SK-N-SH (cell line): Measurements from ENCODE around the gene BAHCC1. TPM values are rescaled to one million over a fixed set of nuclear protein-coding genes. Genes with fewer than 3 reads are reported as not detected.

Experiments
- CTCF ChIA-PET: fragments of 300-600, 350-600 bp; formaldehyde crosslinking; extraction: SDS; loops from one replicate; lab custom pipeline; 2021; lab: Yijun Ruan, JAX
- POLR2A ChIA-PET: fragments of 350-600 bp; sonication (Branson Sonifier 250); formaldehyde crosslinking; extraction: SDS; loops from one replicate; lab custom pipeline; 2020; ENCODE audit warnings: antibody characterized with exemption, inconsistent platforms; lab: Yijun Ruan, JAX
- DNase-seq: peaks from one replicate; pipeline ENCODE4 v3.0.0; 2012
- H2AFZ ChIP-seq: fragments of 200-600 bp; sonication (generic); 2 replicates; pipeline ENCODE4 v1.8.1; 2016; ENCODE audit warnings: antibody characterized with exemption, mild to moderate bottlenecking, low read depth
- H3F3A ChIP-seq: fragments of 200-600 bp; sonication (generic); replicated peaks from 2 replicates; pipeline ENCODE3; 2016; ENCODE audit warnings: antibody characterized with exemption, mild to moderate bottlenecking; ENCODE audit not compliant: insufficient read depth
- H3K27ac ChIP-seq, 2 experiments: fragments of 200-500 bp in 1 of 2; fragments of 200-600 bp in 1 of 2; sonication (Bioruptor generic) in 1 of 2; sonication (generic), shearing (Covaris generic) in 1 of 2; 2 replicates each; pipeline versions ENCODE4 v1.5.1 to v1.6.1; 2014 to 2016; ENCODE audit warnings: low read depth in 2 of 2, inconsistent platforms in 1 of 2, low read length in 1 of 2, mild to moderate bottlenecking in 1 of 2, mixed read lengths in 1 of 2
- H3K27me3 ChIP-seq: fragments of 200-600 bp; sonication (generic), shearing (Covaris generic); 2 replicates; pipeline ENCODE4 v1.6.1; 2016; ENCODE audit warnings: mixed run types; ENCODE audit not compliant: insufficient read depth
- H3K36me3 ChIP-seq, 2 experiments: fragments of 200-500 bp in 1 of 2; fragments of 200-600 bp in 1 of 2; sonication (Bioruptor generic) in 1 of 2; sonication (generic) in 1 of 2; replicated peaks in 1 of 2; 2 replicates each; pipeline versions ENCODE3 to v1.5.1; 2014 to 2016; ENCODE audit warnings: low read length in 1 of 2, mild to moderate bottlenecking in 1 of 2; ENCODE audit not compliant: insufficient read depth in 2 of 2, control insufficient read depth in 1 of 2
- H3K4me1 ChIP-seq, 2 experiments: fragments of 200-500 bp in 1 of 2; fragments of 200-600 bp in 1 of 2; sonication (Bioruptor generic) in 1 of 2; sonication (generic), shearing (Covaris generic) in 1 of 2; 2 replicates each; pipeline versions ENCODE4 v1.5.1 to v1.6.1; 2014 to 2016; ENCODE audit warnings: low read depth in 1 of 2, low read length in 1 of 2, mixed run types in 1 of 2; ENCODE audit not compliant: insufficient read depth in 2 of 2, control insufficient read depth in 1 of 2
- H3K4me2 ChIP-seq: fragments of 200-600 bp; sonication (generic), shearing (Covaris generic); 2 replicates; pipeline ENCODE4 v1.6.1; 2017; ENCODE audit warnings: mixed run types
- H3K4me3 ChIP-seq, 2 experiments: fragments of 200-500 bp in 1 of 2; fragments of 200-600 bp in 1 of 2; sonication (Bioruptor generic) in 1 of 2; sonication (generic), shearing (Covaris generic) in 1 of 2; 2 replicates each; pipeline versions ENCODE4 v1.5.1 to v1.8.1; 2014 to 2016; ENCODE audit warnings: low read depth in 2 of 2, inconsistent platforms in 1 of 2, low read length in 1 of 2, mild to moderate bottlenecking in 1 of 2, mixed read lengths in 1 of 2, moderate library complexity in 1 of 2
- H3K79me2 ChIP-seq: fragments of 200-600 bp; sonication (generic); 2 replicates; pipeline ENCODE4 v1.8.1; 2017; ENCODE audit warnings: mild to moderate bottlenecking; ENCODE audit not compliant: insufficient read depth
- H3K9ac ChIP-seq: fragments of 200-600 bp; sonication (generic); 2 replicates; pipeline ENCODE4 v1.6.1; 2017; ENCODE audit warnings: mixed run types
- H3K9me2 ChIP-seq: fragments of 200-600 bp; sonication (generic); 2 replicates; pipeline ENCODE4 v1.6.1; 2017; ENCODE audit warnings: mixed run types
- H3K9me3 ChIP-seq: fragments of 200-600 bp; sonication (generic); 2 replicates; pipeline ENCODE4 v1.6.1; 2017; ENCODE audit warnings: mixed run types, mild to moderate bottlenecking, moderate library complexity
- H4K20me1 ChIP-seq: fragments of 200-600 bp; sonication (generic); 2 replicates; pipeline ENCODE4 v1.6.1; 2017; ENCODE audit warnings: mild to moderate bottlenecking, mixed run types; ENCODE audit not compliant: insufficient read depth
- ELF1 ChIP-seq: IDR thresholded peaks from 2 replicates; pipeline ENCODE4 v1.4.0; 2012
- EP300 ChIP-seq, 2 experiments: IDR thresholded peaks; 2 replicates each; pipeline versions ENCODE4 v1.4.0 to v1.6.1; 2012; ENCODE audit warnings: borderline replicate concordance in 1 of 2, low read depth in 1 of 2, low read length in 1 of 2
- EZH2phosphoT487 ChIP-seq: fragments of 200-600 bp; sonication (generic); IDR thresholded peaks from 2 replicates; pipeline ENCODE4 v1.6.1; 2017; ENCODE audit warnings: low read depth, mixed run types, mild to moderate bottlenecking, antibody characterized with exemption, moderate library complexity, borderline replicate concordance
- FOXJ3 ChIP-seq: sonication (generic); formaldehyde crosslinking; IDR thresholded peaks from 2 replicates; pipeline ENCODE4 v1.5.1; 2020; ENCODE audit warnings: mild to moderate bottlenecking, missing genetic modification reagents
- GATA2 ChIP-seq: sonication (generic); formaldehyde crosslinking; IDR thresholded peaks from 2 replicates; pipeline ENCODE4 v1.5.0; 2020; ENCODE audit warnings: mild to moderate bottlenecking, missing genetic modification reagents
- MEF2A ChIP-seq: IDR thresholded peaks from 2 replicates; pipeline ENCODE4 v1.4.0; 2012; ENCODE audit warnings: low read depth, borderline replicate concordance
- NFIC ChIP-seq: IDR thresholded peaks from 2 replicates; pipeline ENCODE4 v1.4.0; 2012; ENCODE audit warnings: borderline replicate concordance
- NRF1 ChIP-seq: IDR thresholded peaks from 2 replicates; pipeline ENCODE4 v1.6.1; 2012; ENCODE audit warnings: low read depth, mild to moderate bottlenecking, low read length
- POLR2AphosphoS5 ChIP-seq: IDR thresholded peaks from 2 replicates; pipeline ENCODE4 v1.6.1; 2012; ENCODE audit warnings: low read depth, low read length
- RAD21 ChIP-seq: IDR thresholded peaks from 2 replicates; pipeline ENCODE4 v1.6.1; 2012; ENCODE audit warnings: mild to moderate bottlenecking, low read length
- RFX5 ChIP-seq: IDR thresholded peaks from 2 replicates; pipeline ENCODE4 v1.6.1; 2012; ENCODE audit warnings: mild to moderate bottlenecking, improper control_type of control experiment, low read length
- SIN3A ChIP-seq: IDR thresholded peaks from 2 replicates; pipeline ENCODE4 v1.6.1; 2012; ENCODE audit warnings: low read depth, mild to moderate bottlenecking, low read length, moderate library complexity, borderline replicate concordance
- TAF1 ChIP-seq: IDR thresholded peaks from 2 replicates; pipeline ENCODE4 v1.6.1; 2012; ENCODE audit warnings: low read depth, mild to moderate bottlenecking, low read length, moderate library complexity, borderline replicate concordance
- TCF12 ChIP-seq: IDR thresholded peaks from 2 replicates; pipeline ENCODE4 v1.4.0; 2012
- WGBS: methylation state at CpG from one replicate; pipeline ENCODE4 v1.1.6; 2017; ENCODE audit warnings: low lambda C conversion rate; 5-methylcytosine and 5-hydroxymethylcytosine counted together
- polyA plus RNA-seq, 3 experiments: library from polyadenylated mRNA; depleted of rRNA; stranded (reverse); fragments of >200 nt; gene quantifications; 2 replicates each; pipeline ENCODE4 v1.2.3, GENCODE V29; 2012
- TF ChIP-seq, protein P1 (sequence below): IDR thresholded peaks from 2 replicates; pipeline ENCODE4 v1.4.0; 2012; ENCODE audit warnings: low read depth
- TF ChIP-seq, protein P2 (sequence below): IDR thresholded peaks from 2 replicates; pipeline ENCODE4 v1.4.0; 2012; ENCODE audit warnings: low read depth, borderline replicate concordance
- TF ChIP-seq, protein P3 (sequence below): IDR thresholded peaks from 2 replicates; pipeline ENCODE4; 2012
- TF ChIP-seq, protein P4 (sequence below): fragments of 150-350 bp; IDR thresholded peaks from 2 replicates; pipeline ENCODE4 v1.6.1; 2016; ENCODE audit warnings: mild to moderate bottlenecking, low read depth, low read length

BAHCC1 gene
- polyA plus RNA-seq, 1 of the 3 experiments (the other 2 are of a cell fraction) = 6.4 TPM

DNA sequence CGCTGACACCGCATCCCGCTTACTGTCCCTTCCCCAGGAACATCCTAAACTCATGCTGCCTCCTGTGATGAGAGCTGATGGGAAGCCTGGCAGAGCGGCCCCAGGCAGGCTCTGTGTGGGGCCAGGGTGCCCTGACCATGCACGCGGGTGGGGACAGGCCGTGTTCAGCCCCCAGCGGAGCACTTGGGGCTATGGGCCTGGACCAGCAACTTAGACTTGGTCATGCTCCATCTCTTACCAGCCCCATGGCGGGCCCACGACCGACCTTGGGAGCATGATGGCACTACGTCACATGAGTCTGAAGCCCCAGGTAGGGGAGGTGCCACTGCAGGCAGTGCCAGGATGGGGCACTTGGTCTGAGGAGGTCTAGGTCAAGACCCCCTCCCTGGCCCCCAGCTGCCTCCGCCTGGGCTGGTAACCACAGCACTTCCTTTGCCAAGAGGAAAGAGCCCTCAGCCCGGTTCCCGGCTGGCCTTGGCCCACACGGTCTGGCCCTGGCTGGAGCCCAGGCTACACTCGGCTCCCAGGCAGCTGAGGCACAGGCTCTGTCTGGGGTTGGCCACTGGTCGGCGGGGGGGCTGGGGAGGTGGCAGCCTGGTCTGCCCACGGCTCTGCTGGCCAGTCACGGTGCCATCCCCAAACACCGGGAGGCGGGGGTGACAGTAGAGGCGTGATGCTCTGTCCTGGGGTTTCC lies 25.7 kb downstream of the BAHCC1 start:
- no peak for DNase-seq
- H3K79me2 ChIP-seq = peaks cover 8% of the 10 kb centered on the region; the same call in 1 of the 2 replicates
- ChIA-PET CTCF (interaction anchor here (1.2 to 3.9 kb wide), 6 partner anchors 10 to 129 kb away, joined by 3 to 15 read pairs (median 12); no protein-coding TSS in a partner anchor), POLR2A (interaction anchor here (0.7 to 2.4 kb wide), 2 partner anchors 8 to 51 kb away, joined by 3 to 19 read pairs; no protein-coding TSS in a partner anchor)
- peak overlapping the region; percentile 75; the same call in 1 of the 2 replicates for H3K9ac ChIP-seq
- no peak overlapping the region for H3K4me3 ChIP-seq
- WGBS = 81% methylated on average over 23 of the region's 24 CpGs
- peak overlapping the region; percentile 78 to 100 for H3K27ac ChIP-seq
- no peaks in the 10 kb centered on the region for H3K9me3 ChIP-seq
- no peaks in the 10 kb centered on the region for H4K20me1 ChIP-seq
- peaks cover 62 to 71% of the 10 kb centered on the region in 2 experiments; a peak in 3 of 4 replicates for H3K4me1 ChIP-seq
- no peaks in the 10 kb centered on the region for H3K27me3 ChIP-seq
- no peaks in the 10 kb centered on the region for H3K36me3 ChIP-seq
- peak overlapping the region; percentile 75 for H3K4me2 ChIP-seq
- H3K9me2 ChIP-seq = no peaks in the 10 kb centered on the region
- H3F3A ChIP-seq = peaks cover 37% of the 10 kb centered on the region
- TF ChIP-seq TCF12 (peak; percentile 50; the same call in 1 of the 2 replicates), NFIC (peak; percentile 82), EZH2phosphoT487 (no peak), NRF1 (no peak)
- TF ChIP-seq, protein P1, sequence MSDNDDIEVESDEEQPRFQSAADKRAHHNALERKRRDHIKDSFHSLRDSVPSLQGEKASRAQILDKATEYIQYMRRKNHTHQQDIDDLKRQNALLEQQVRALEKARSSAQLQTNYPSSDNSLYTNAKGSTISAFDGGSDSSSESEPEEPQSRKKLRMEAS = peak; percentile 77
- no peak overlapping the region for H2AFZ ChIP-seq

DNA sequence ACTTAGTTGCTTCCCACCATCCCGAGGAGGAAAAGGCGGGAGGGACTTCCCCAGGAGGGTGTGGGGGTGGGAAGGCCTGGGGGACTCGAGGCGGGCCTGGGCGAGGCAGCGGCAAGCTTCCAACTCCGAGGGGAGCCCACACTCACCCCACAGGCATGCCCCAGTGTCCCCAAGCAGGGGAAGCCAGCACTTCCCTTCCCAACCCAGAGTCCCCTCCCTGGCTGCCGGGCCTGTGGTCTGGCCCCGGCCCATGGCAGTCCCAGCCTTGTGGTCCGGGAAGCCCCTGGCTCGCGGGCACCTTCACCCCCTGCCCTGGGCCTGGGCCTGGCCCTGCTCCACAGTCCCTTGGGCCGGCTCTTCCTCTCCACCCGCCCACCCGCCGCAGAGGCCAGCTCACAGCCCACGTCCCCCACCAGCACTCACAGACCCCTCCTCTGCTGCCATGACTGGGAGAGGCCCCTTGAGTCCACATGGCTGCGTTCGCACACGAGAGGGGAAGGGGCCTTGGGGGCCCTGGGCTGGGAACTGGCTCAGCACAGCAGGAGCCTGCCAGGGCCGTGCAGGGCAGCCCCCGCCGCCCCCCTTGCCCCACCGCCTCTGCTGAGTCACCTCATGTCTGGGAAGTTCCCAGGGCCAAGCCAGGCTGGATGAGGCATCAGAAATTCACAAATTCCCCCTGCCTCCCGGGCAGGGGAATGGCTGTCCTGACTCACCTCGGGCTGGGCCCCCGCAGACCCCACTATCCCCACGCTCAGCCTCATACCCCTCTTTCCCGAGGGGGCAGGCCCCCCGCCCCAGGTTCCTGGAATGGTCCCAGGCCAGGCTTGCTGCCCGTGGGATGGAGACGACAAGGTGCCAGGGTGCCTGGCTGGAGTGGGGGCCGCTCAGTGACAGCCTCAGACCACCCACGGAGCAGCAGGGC lies 27.8 kb downstream of the BAHCC1 start:
- POLR2A ChIA-PET = no interaction called here
- H3F3A ChIP-seq = peaks cover 35% of the 10 kb centered on the region
- TF ChIP-seq TAF1 (peak; percentile 48; the same call in 1 of the 2 replicates), GATA2 (CRISPR knock-in tag) (no peak), TCF12 (peak; percentile 69), EP300 (IDR thresholded peaks at IDR 0.05; ENCODE audit: borderline replicate concordance in 1 of 2, low read depth in 1 of 2, low read length in 1 of 2) (peak; percentile 28 to 81; a peak in 2 of 4 replicates), RFX5 (no peak), ELF1 (no peak), POLR2AphosphoS5 (peak; percentile 45), FOXJ3 (CRISPR knock-in tag) (no peak), RAD21 (no peak), EZH2phosphoT487 (no peak), MEF2A (no peak), SIN3A (peak; percentile 62; the same call in 1 of the 2 replicates)
- TF ChIP-seq, protein P2, sequence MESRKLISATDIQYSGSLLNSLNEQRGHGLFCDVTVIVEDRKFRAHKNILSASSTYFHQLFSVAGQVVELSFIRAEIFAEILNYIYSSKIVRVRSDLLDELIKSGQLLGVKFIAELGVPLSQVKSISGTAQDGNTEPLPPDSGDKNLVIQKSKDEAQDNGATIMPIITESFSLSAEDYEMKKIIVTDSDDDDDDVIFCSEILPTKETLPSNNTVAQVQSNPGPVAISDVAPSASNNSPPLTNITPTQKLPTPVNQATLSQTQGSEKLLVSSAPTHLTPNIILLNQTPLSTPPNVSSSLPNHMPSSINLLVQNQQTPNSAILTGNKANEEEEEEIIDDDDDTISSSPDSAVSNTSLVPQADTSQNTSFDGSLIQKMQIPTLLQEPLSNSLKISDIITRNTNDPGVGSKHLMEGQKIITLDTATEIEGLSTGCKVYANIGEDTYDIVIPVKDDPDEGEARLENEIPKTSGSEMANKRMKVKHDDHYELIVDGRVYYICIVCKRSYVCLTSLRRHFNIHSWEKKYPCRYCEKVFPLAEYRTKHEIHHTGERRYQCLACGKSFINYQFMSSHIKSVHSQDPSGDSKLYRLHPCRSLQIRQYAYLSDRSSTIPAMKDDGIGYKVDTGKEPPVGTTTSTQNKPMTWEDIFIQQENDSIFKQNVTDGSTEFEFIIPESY = no peak
- TF ChIP-seq, protein P3, sequence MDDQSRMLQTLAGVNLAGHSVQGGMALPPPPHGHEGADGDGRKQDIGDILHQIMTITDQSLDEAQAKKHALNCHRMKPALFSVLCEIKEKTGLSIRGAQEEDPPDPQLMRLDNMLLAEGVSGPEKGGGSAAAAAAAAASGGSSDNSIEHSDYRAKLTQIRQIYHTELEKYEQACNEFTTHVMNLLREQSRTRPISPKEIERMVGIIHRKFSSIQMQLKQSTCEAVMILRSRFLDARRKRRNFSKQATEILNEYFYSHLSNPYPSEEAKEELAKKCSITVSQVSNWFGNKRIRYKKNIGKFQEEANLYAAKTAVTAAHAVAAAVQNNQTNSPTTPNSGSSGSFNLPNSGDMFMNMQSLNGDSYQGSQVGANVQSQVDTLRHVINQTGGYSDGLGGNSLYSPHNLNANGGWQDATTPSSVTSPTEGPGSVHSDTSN = peak; percentile 64; the same call in 1 of the 2 replicates
- TF ChIP-seq, protein P4, sequence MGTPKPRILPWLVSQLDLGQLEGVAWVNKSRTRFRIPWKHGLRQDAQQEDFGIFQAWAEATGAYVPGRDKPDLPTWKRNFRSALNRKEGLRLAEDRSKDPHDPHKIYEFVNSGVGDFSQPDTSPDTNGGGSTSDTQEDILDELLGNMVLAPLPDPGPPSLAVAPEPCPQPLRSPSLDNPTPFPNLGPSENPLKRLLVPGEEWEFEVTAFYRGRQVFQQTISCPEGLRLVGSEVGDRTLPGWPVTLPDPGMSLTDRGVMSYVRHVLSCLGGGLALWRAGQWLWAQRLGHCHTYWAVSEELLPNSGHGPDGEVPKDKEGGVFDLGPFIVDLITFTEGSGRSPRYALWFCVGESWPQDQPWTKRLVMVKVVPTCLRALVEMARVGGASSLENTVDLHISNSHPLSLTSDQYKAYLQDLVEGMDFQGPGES = no peak

More for the DNA sequence above, 27.8 kb downstream of the BAHCC1 start:
- Histone ChIP-seq H3K4me2 (peak overlapping the region; percentile 77), H3K9me3 (no peaks in the 10 kb centered on the region), H3K4me1 (peaks cover 58 to 69% of the 10 kb centered on the region in 2 experiments; a peak in 3 of 4 replicates), H3K79me2 (peaks cover 8% of the 10 kb centered on the region; the same call in 1 of the 2 replicates), H4K20me1 (no peaks in the 10 kb centered on the region; the same call in 1 of the 2 replicates), H3K27ac (peak overlapping the region; percentile 13 to 100), H3K4me3 (peak overlapping the region; percentile 1 to 54; a peak in 3 of 4 replicates), H2AFZ (no peak overlapping the region), H3K36me3 (no peaks in the 10 kb centered on the region), H3K9ac (peak overlapping the region; percentile 91), H3K9me2 (no peaks in the 10 kb centered on the region), H3K27me3 (no peaks in the 10 kb centered on the region)
- CTCF ChIA-PET = interaction anchor here (0.6 to 3.3 kb wide), 9 partner anchors 18 to 1198 kb away, joined by 3 to 15 read pairs (median 3); no protein-coding TSS in a partner anchor
- DNase-seq = peak; percentile 86
- WGBS = 3% methylated on average over 24 of the region's 34 CpGs
